ENCODE data around the gene PRKACB. TPM values are rescaled to one million over a fixed set of nuclear protein-coding genes. Genes with fewer than 3 reads are reported as not detected.
A peak's percentile ranks its signal among the peaks of the same experiment; 100 is the strongest.

PRKACB gene
- polyA plus RNA-seq, 1 donor (not counting 4 experiments of a cell fraction or from before 2014, with no cell fraction given), result 15.3 TPM

DNA sequence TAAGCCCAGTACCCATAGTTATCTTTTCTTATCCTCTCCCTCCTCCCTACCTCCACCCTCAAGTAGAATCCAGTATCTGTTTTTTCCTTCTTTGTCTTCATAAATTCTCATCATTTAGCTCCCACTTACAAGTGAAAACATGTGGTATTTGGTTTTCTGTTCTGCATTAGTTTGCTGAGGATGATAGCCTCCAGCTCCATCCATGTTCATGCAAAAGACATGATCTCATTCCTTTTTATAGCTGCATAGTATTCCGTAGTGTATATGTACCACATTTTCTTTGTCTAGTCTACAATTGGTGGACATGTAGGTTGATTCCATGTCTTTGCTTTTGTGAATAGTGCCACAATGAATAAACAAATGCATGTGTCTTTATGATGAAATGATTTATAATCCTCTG, 55.2 kb downstream of the PRKACB start:
- H3K9me3 ChIP-seq (ENCODE audit: control insufficient read depth, low read depth, low read length), result no peaks in the 10 kb centered on the region
- no peaks in the 10 kb centered on the region for H3K4me1 ChIP-seq (ENCODE audit: control insufficient read depth, extremely low read depth, insufficient read depth, low read length)
- no peak overlapping the region for H3K4me3 ChIP-seq (ENCODE audit: control insufficient read depth in 2 of 3, extremely low read depth in 1 of 3, insufficient read depth in 2 of 3, low read depth in 1 of 3, low read length in 3 of 3)
- H3K36me3 ChIP-seq (ENCODE audit: control insufficient read depth in 2 of 2, extremely low read depth in 1 of 2, insufficient read depth in 2 of 2, low read length in 2 of 2), result no peaks in the 10 kb centered on the region
- no peak overlapping the region for H3K4me2 ChIP-seq (ENCODE audit: control insufficient read depth, extremely low read depth, insufficient read depth, low read depth, low read length)
- no peaks in the 10 kb centered on the region for H3K27me3 ChIP-seq (ENCODE audit: control insufficient read depth, extremely low read depth, insufficient read depth, low read length)
- dilution Hi-C loops (cut with MboI; ENCODE audit: extremely low pct_ligation_motif_present, low sequenced_read_pairs), result no loop called here
- H3K9me1 ChIP-seq (ENCODE audit: control insufficient read depth, extremely low read depth, insufficient read depth, low read length), result no peaks in the 10 kb centered on the region
- no peaks in the 10 kb centered on the region for H4K20me1 ChIP-seq (ENCODE audit: control insufficient read depth, extremely low read depth, insufficient read depth, low read length)
- no peak overlapping the region for H3K9ac ChIP-seq (ENCODE audit: control insufficient read depth, extremely low read depth, insufficient read depth, low read length)
- no peak for FAIRE-seq
- DNase-seq (ENCODE audit: low read depth, low spot score), result no peak
- no peaks in the 10 kb centered on the region for H3K79me2 ChIP-seq (ENCODE audit: control insufficient read depth, insufficient read depth, low read length)
- no peak for TF ChIP-seq EZH2 (IDR thresholded peaks at IDR 0.05; ENCODE audit: low read length)
- H3K27ac ChIP-seq (ENCODE audit: control insufficient read depth, insufficient read depth, low read length), result no peak overlapping the region
- no peak overlapping the region for H2AFZ ChIP-seq (ENCODE audit: control insufficient read depth, low read length)

DNA sequence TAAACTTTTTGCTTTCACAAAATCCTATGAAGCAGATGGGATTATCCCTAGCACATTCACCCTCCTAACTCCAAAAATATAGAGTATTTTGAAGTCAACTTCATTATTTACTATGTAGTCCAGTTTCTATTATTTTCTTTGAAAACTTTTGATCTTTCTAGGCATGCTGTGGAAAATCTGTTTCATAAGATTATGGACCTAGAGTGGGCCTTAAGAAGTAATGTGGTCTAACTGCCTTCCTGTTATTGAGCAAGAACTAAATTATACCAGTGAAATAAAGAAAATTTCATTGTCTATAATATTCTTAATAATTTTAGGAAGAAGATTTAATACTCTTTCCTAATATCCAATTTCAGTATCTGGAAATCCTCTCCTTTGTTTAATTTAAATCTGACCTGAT, 58.1 kb downstream of the PRKACB start:
- H3K79me2 ChIP-seq (ENCODE audit: control insufficient read depth, insufficient read depth, low read length), result no peaks in the 10 kb centered on the region
- FAIRE-seq (no peak), DNase-seq (ENCODE audit: low read depth, low spot score) (no peak)
- H2AFZ ChIP-seq (ENCODE audit: control insufficient read depth, low read length), result no peak overlapping the region
- H3K27ac ChIP-seq (ENCODE audit: control insufficient read depth, insufficient read depth, low read length), result no peak overlapping the region
- H3K27me3 ChIP-seq (ENCODE audit: control insufficient read depth, extremely low read depth, insufficient read depth, low read length), result no peaks in the 10 kb centered on the region
- H3K4me2 ChIP-seq (ENCODE audit: control insufficient read depth, extremely low read depth, insufficient read depth, low read depth, low read length), result no peak overlapping the region
- no peak overlapping the region for H3K9ac ChIP-seq (ENCODE audit: control insufficient read depth, extremely low read depth, insufficient read depth, low read length)
- dilution Hi-C loops (cut with MboI; ENCODE audit: extremely low pct_ligation_motif_present, low sequenced_read_pairs), result no loop called here
- H3K36me3 ChIP-seq (ENCODE audit: control insufficient read depth in 2 of 2, extremely low read depth in 1 of 2, insufficient read depth in 2 of 2, low read length in 2 of 2), result no peaks in the 10 kb centered on the region
- H3K4me1 ChIP-seq (ENCODE audit: control insufficient read depth, extremely low read depth, insufficient read depth, low read length), result peaks cover 6% of the 10 kb centered on the region
- no peaks in the 10 kb centered on the region for H4K20me1 ChIP-seq (ENCODE audit: control insufficient read depth, extremely low read depth, insufficient read depth, low read length)
- TF ChIP-seq CTCF (optimal IDR thresholded peaks at IDR 0.05 in 1 of 3, IDR thresholded peaks at IDR 0.05 in 1 of 3, conservative IDR thresholded peaks at IDR 0.05 in 1 of 3; ENCODE audit: extremely low read depth in 1 of 3, insufficient read depth in 2 of 3, low read length in 3 of 3), result no peak
- no peak for TF ChIP-seq EZH2 (IDR thresholded peaks at IDR 0.05; ENCODE audit: low read length)
- H3K9me1 ChIP-seq (ENCODE audit: control insufficient read depth, extremely low read depth, insufficient read depth, low read length), result no peaks in the 10 kb centered on the region
- H3K9me3 ChIP-seq (ENCODE audit: control insufficient read depth, low read depth, low read length), result no peaks in the 10 kb centered on the region
- H3K4me3 ChIP-seq (ENCODE audit: control insufficient read depth in 2 of 3, extremely low read depth in 1 of 3, insufficient read depth in 2 of 3, low read depth in 1 of 3, low read length in 3 of 3), result no peak overlapping the region

DNA sequence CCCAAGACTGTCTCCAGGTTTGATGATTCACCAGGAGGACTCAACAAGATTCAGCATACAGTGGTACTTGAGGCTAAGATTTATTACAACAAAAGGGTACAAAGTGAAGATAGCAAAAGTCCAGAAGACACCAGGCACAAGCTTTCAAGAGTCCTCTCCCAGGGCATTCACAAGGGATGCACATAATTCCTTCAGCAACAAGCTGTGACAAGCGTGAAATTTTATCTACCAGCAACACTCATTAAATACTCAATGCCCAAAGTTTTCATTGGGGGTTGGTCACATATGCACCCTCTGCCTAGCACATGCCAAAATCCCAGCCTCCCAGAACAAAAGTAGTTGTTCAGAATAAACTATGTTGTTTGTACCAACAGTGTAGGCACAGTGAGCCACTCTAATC, 62.3 kb downstream of the PRKACB start:
- no peaks in the 10 kb centered on the region for H3K9me3 ChIP-seq (ENCODE audit: control insufficient read depth, low read depth, low read length)

More for the DNA sequence above, 62.3 kb downstream of the PRKACB start:
- Histone ChIP-seq H3K4me3 (ENCODE audit: control insufficient read depth in 2 of 3, extremely low read depth in 1 of 3, insufficient read depth in 2 of 3, low read depth in 1 of 3, low read length in 3 of 3) (no peak overlapping the region), H3K4me2 (ENCODE audit: control insufficient read depth, extremely low read depth, insufficient read depth, low read depth, low read length) (no peak overlapping the region), H4K20me1 (ENCODE audit: control insufficient read depth, extremely low read depth, insufficient read depth, low read length) (no peaks in the 10 kb centered on the region), H2AFZ (ENCODE audit: control insufficient read depth, low read length) (no peak overlapping the region), H3K4me1 (ENCODE audit: control insufficient read depth, extremely low read depth, insufficient read depth, low read length) (peaks cover 12% of the 10 kb centered on the region), H3K27me3 (ENCODE audit: control insufficient read depth, extremely low read depth, insufficient read depth, low read length) (no peaks in the 10 kb centered on the region), H3K9ac (ENCODE audit: control insufficient read depth, extremely low read depth, insufficient read depth, low read length) (no peak overlapping the region), H3K79me2 (ENCODE audit: control insufficient read depth, insufficient read depth, low read length) (no peaks in the 10 kb centered on the region), H3K27ac (ENCODE audit: control insufficient read depth, insufficient read depth, low read length) (no peak overlapping the region), H3K36me3 (ENCODE audit: control insufficient read depth in 2 of 2, extremely low read depth in 1 of 2, insufficient read depth in 2 of 2, low read length in 2 of 2) (no peaks in the 10 kb centered on the region), H3K9me1 (ENCODE audit: control insufficient read depth, extremely low read depth, insufficient read depth, low read length) (no peaks in the 10 kb centered on the region)
- DNase-seq (ENCODE audit: low read depth, low spot score) (no peak), FAIRE-seq (peak; percentile 87)
- dilution Hi-C loops (cut with MboI; ENCODE audit: extremely low pct_ligation_motif_present, low sequenced_read_pairs), result no loop called here
- TF ChIP-seq CTCF (optimal IDR thresholded peaks at IDR 0.05 in 1 of 3, IDR thresholded peaks at IDR 0.05 in 1 of 3, conservative IDR thresholded peaks at IDR 0.05 in 1 of 3; ENCODE audit: extremely low read depth in 1 of 3, insufficient read depth in 2 of 3, low read length in 3 of 3) (no peak), EZH2 (IDR thresholded peaks at IDR 0.05; ENCODE audit: low read length) (no peak)
